Trophoblast cell (in vitro differentiated cells and primary cell): ENCODE results near the gene CRELD2.

ENCODE experiments used
- DNase-seq, 2 donors: peaks; one replicate each; pipeline ENCODE4 v3.0.0-alpha.2; 2016
- H2AFZ ChIP-seq: 2 replicates; pipeline ENCODE4 v1.6.1; 2013; ENCODE audit warnings: low read length, moderate library complexity, mild to moderate bottlenecking; ENCODE audit not compliant: insufficient read depth, poor library complexity
- H2AK5ac ChIP-seq: 2 replicates; pipeline ENCODE4 v1.6.1; 2013; ENCODE audit warnings: mild to moderate bottlenecking, low read length
- H2BK120ac ChIP-seq: 2 replicates; pipeline ENCODE4 v1.6.1; 2013; ENCODE audit warnings: low read length, mild to moderate bottlenecking, moderate library complexity; ENCODE audit not compliant: insufficient read depth, poor library complexity
- H2BK12ac ChIP-seq: 2 replicates; pipeline ENCODE4 v1.6.1; 2013; ENCODE audit warnings: mild to moderate bottlenecking, low read length, moderate library complexity
- H2BK5ac ChIP-seq: 2 replicates; pipeline ENCODE4 v1.6.1; 2013; ENCODE audit warnings: low read length, low read depth, moderate library complexity, mild to moderate bottlenecking; ENCODE audit not compliant: poor library complexity
- H3K14ac ChIP-seq: 2 replicates; pipeline ENCODE4 v1.6.1; 2013; ENCODE audit warnings: mild to moderate bottlenecking, low read length
- H3K18ac ChIP-seq: 2 replicates; pipeline ENCODE4 v1.6.1; 2013; ENCODE audit warnings: mild to moderate bottlenecking, low read length
- H3K23ac ChIP-seq: 2 replicates; pipeline ENCODE4 v1.6.1; 2013; ENCODE audit warnings: low read length
- H3K27ac ChIP-seq: 2 replicates; pipeline ENCODE4 v1.5.1; 2013; ENCODE audit warnings: low read depth, mild to moderate bottlenecking, inconsistent platforms, low read length, moderate library complexity
- H3K27me3 ChIP-seq: 2 replicates; pipeline ENCODE4 v1.6.1; 2013; ENCODE audit warnings: inconsistent platforms, mild to moderate bottlenecking, low read length, moderate library complexity; ENCODE audit not compliant: insufficient read depth
- H3K36me3 ChIP-seq, 2 experiments: 1 replicate in 1 of 2; 2 replicates in 1 of 2; pipeline ENCODE4 v1.6.1; 2013; ENCODE audit warnings: low read length in 2 of 2, mild to moderate bottlenecking in 2 of 2, moderate library complexity in 1 of 2; ENCODE audit not compliant: insufficient read depth in 2 of 2, control insufficient read depth in 1 of 2
- H3K4ac ChIP-seq: 2 replicates; pipeline ENCODE4 v1.6.1; 2013; ENCODE audit warnings: low read depth, mild to moderate bottlenecking, low read length, moderate library complexity
- H3K4me1 ChIP-seq, 2 experiments: 1 replicate in 1 of 2; 2 replicates in 1 of 2; pipeline ENCODE4 v1.6.1; 2013; ENCODE audit warnings: low read length in 2 of 2, mild to moderate bottlenecking in 2 of 2, moderate library complexity in 1 of 2; ENCODE audit not compliant: insufficient read depth in 2 of 2, control insufficient read depth in 1 of 2
- H3K4me2 ChIP-seq: 2 replicates; pipeline ENCODE4 v1.6.1; 2013; ENCODE audit warnings: inconsistent platforms, mild to moderate bottlenecking, low read length, moderate library complexity
- H3K4me3 ChIP-seq: 2 replicates; pipeline ENCODE4 v1.5.1; 2013; ENCODE audit warnings: mild to moderate bottlenecking, low read depth, low read length, inconsistent platforms
- H3K79me1 ChIP-seq: one replicate; pipeline ENCODE4 v1.6.1; 2013; ENCODE audit warnings: low read length
- H3K79me2 ChIP-seq: 2 replicates; pipeline ENCODE4 v1.6.1; 2013; ENCODE audit warnings: low read length, mild to moderate bottlenecking; ENCODE audit not compliant: control insufficient read depth, insufficient read depth, poor library complexity
- H3K9ac ChIP-seq: 2 replicates; pipeline ENCODE4 v1.6.1; 2013; ENCODE audit warnings: mild to moderate bottlenecking, low read length
- H3K9me3 ChIP-seq: 2 replicates; pipeline ENCODE4 v1.6.1; 2013; ENCODE audit warnings: low read depth, mild to moderate bottlenecking, control low read depth, inconsistent platforms, low read length; ENCODE audit not compliant: insufficient read depth
- H4K12ac ChIP-seq: 2 replicates; pipeline ENCODE4 v1.6.1; 2013; ENCODE audit warnings: low read depth, mild to moderate bottlenecking, low read length, moderate library complexity
- H4K8ac ChIP-seq: 2 replicates; pipeline ENCODE4 v1.6.1; 2013; ENCODE audit warnings: low read depth, mild to moderate bottlenecking, low read length, moderate library complexity
- H4K91ac ChIP-seq: one replicate; pipeline ENCODE4 v1.6.1; 2013; ENCODE audit warnings: low read depth, mild to moderate bottlenecking, low read length, moderate library complexity
- WGBS: extraction: QIAGEN DNeasy Blood & Tissue Kit; methylation state at CpG from one replicate; pipeline ENCODE4 v1.1.7; 2013; ENCODE audit warnings: missing lambda C conversion rate; ENCODE audit not compliant: insufficient read length, insufficient coverage; ENCODE audit errors: extremely low coverage; 5-methylcytosine and 5-hydroxymethylcytosine counted together

The CRELD2 gene

DNA sequence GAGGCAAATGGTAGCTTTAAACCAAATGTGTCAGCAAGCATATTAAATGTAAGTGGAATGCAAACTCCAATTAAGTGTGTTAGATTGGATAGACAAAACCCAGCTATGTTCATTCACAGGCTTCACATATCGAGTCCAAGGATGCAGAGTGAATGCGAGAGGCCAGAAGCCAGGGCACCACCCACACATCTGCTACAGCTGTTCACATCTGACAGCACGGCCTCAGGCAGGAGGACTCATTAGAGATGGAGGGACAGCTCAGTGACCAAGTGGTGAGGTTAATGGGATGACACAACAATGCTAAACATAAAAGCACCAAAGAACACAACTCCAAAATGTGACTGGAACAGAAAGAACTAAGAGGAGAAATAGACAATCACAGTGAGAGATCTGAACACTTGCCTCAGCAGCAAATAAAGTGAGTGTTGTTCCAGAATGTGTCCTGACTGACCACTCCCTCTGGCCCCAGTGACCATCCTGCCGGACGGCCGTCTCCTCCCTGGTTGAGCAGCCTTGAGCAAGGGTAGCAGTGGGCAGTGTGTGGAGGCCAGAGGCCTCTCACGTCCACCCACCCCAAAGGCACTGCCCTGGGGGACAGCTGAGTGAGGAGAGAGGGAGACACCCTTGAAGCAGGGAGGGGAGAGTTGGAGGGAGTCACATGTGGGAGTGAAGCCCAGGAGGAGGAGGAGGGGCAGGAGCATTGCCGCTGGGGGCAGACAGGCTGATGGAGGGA lies 23.9 kb upstream of the CRELD2 start:
- H4K12ac ChIP-seq = no peak overlapping the region
- H3K4me1 ChIP-seq = no peaks in the 10 kb centered on the region
- DNase-seq = no peak
- H3K79me1 ChIP-seq = no peaks in the 10 kb centered on the region
- H3K23ac ChIP-seq = peak overlapping the region; percentile 34
- peaks cover 7% of the 10 kb centered on the region for H3K9me3 ChIP-seq
- H3K9ac ChIP-seq = no peak overlapping the region
- H3K27ac ChIP-seq = no peak overlapping the region
- H2AFZ ChIP-seq = no peak overlapping the region
- no peak overlapping the region for H3K4me2 ChIP-seq
- H3K4me3 ChIP-seq = no peak overlapping the region
- no peak overlapping the region for H2BK120ac ChIP-seq
- H3K14ac ChIP-seq = no peak overlapping the region
- H2AK5ac ChIP-seq = no peak overlapping the region
- peaks cover 9 to 10% of the 10 kb centered on the region in 2 experiments for H3K36me3 ChIP-seq
- no peak overlapping the region for H2BK5ac ChIP-seq
- no peaks in the 10 kb centered on the region for H3K27me3 ChIP-seq
- no peak overlapping the region for H3K18ac ChIP-seq
- H2BK12ac ChIP-seq = no peak overlapping the region
- H3K4ac ChIP-seq = no peak overlapping the region
- H3K79me2 ChIP-seq = no peaks in the 10 kb centered on the region
- H4K91ac ChIP-seq = no peak overlapping the region
- no CpG with 5 or more reads among the region's 8 CpGs for WGBS
- no peak overlapping the region for H4K8ac ChIP-seq

GRCh38 chr22:49896201-49896600 lies 22.2 kb upstream of the CRELD2 start:
- Histone ChIP-seq H2BK5ac (no peak overlapping the region), H2BK12ac (no peak overlapping the region), H3K36me3 (peaks cover 5% of the 10 kb centered on the region in 2 experiments), H3K27ac (no peak overlapping the region), H4K8ac (no peak overlapping the region), H2AK5ac (no peak overlapping the region), H3K27me3 (no peaks in the 10 kb centered on the region), H3K14ac (no peak overlapping the region), H3K4me2 (no peak overlapping the region), H3K4me1 (no peaks in the 10 kb centered on the region), H3K4ac (no peak overlapping the region), H3K4me3 (no peak overlapping the region), H3K9me3 (peaks cover 7% of the 10 kb centered on the region), H3K9ac (no peak overlapping the region), H3K23ac (no peak overlapping the region), H3K79me2 (no peaks in the 10 kb centered on the region), H4K12ac (no peak overlapping the region), H2BK120ac (no peak overlapping the region), H4K91ac (no peak overlapping the region), H3K18ac (no peak overlapping the region), H3K79me1 (no peaks in the 10 kb centered on the region), H2AFZ (no peak overlapping the region)
- DNase-seq = no peak
- WGBS = no CpG with 5 or more reads among the region's 5 CpGs

DNA sequence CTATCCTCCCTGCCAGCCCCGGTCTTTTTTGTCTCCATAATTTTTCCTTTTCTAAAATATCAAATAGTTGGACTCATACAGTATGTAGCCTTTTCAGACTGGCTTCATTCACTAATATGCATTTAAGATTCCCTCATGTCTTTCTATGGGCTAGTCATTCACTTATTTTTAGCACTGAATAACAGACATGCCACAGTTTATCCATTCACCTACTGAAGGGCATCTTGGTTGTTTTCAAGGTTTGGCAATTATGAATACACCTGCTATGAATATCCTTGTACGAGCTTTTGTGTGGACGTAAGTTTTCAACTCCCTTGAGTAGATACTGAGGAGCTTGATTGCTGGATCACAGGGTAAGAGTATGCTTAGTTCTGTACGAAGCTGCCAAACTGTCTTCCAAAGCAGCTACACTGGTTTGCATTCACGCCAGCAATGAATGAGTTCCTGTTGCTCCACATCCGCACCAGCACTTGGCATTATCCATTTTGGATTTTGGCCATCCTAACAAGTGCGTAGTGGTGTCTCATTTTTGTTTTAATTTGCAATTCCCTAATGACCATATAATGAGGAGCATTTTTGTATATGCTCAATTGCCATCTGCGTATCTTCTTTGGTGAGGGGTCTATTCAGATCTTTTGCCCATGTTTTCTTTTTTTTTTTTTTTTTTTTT lies 21.3 kb upstream of the CRELD2 start:
- WGBS = no CpG with 5 or more reads among the region's 8 CpGs
- Histone ChIP-seq H3K14ac (no peak overlapping the region), H4K8ac (no peak overlapping the region)

GRCh38 chr22:49899530-49899929 lies 18.9 kb upstream of the CRELD2 start:
- no peak overlapping the region for H4K12ac ChIP-seq
- H3K4ac ChIP-seq = no peak overlapping the region
- no peak overlapping the region for H3K4me3 ChIP-seq
- H3K23ac ChIP-seq = no peak overlapping the region
- no peak overlapping the region for H2BK12ac ChIP-seq
- H3K27me3 ChIP-seq = no peaks in the 10 kb centered on the region
- H3K14ac ChIP-seq = no peak overlapping the region
- no peak overlapping the region for H3K27ac ChIP-seq
- no peak overlapping the region for H2BK120ac ChIP-seq
- no peaks in the 10 kb centered on the region for H3K79me2 ChIP-seq
- no peak overlapping the region for H4K91ac ChIP-seq
- no peak overlapping the region for H2AK5ac ChIP-seq
- H2BK5ac ChIP-seq = no peak overlapping the region
- no peak overlapping the region for H3K18ac ChIP-seq
- no peak overlapping the region for H3K9ac ChIP-seq
- no peak overlapping the region for H4K8ac ChIP-seq
- H3K9me3 ChIP-seq = peaks cover 20% of the 10 kb centered on the region
- H2AFZ ChIP-seq = no peak overlapping the region
- no peak for DNase-seq
- WGBS = no CpG with 5 or more reads among the region's 6 CpGs
- H3K79me1 ChIP-seq = no peaks in the 10 kb centered on the region
- no peaks in the 10 kb centered on the region for H3K4me1 ChIP-seq
- no peak overlapping the region for H3K4me2 ChIP-seq
- H3K36me3 ChIP-seq = peaks cover 15 to 26% of the 10 kb centered on the region in 2 experiments

More for the DNA sequence above, 21.3 kb upstream of the CRELD2 start:
- no peak for DNase-seq
- H3K4me3 ChIP-seq = no peak overlapping the region
- peaks cover 17% of the 10 kb centered on the region for H3K9me3 ChIP-seq
- no peak overlapping the region for H3K23ac ChIP-seq
- no peak overlapping the region for H3K18ac ChIP-seq
- H2AFZ ChIP-seq = no peak overlapping the region
- no peak overlapping the region for H2AK5ac ChIP-seq
- H3K79me2 ChIP-seq = no peaks in the 10 kb centered on the region
- H3K4me2 ChIP-seq = no peak overlapping the region
- H3K9ac ChIP-seq = no peak overlapping the region
- H3K36me3 ChIP-seq = peaks cover 4 to 14% of the 10 kb centered on the region in 2 experiments
- H2BK120ac ChIP-seq = no peak overlapping the region
- no peak overlapping the region for H2BK12ac ChIP-seq
- H4K91ac ChIP-seq = no peak overlapping the region
- H4K12ac ChIP-seq = no peak overlapping the region
- H3K27me3 ChIP-seq = no peaks in the 10 kb centered on the region
- H3K79me1 ChIP-seq = no peaks in the 10 kb centered on the region
- no peak overlapping the region for H3K27ac ChIP-seq
- no peak overlapping the region for H3K4ac ChIP-seq
- H3K4me1 ChIP-seq = no peaks in the 10 kb centered on the region
- H2BK5ac ChIP-seq = no peak overlapping the region
